GM10266 (cell line): ENCODE measurements around the gene ADTRP.

Source experiments
- DNase-seq: peaks from one replicate; pipeline ENCODE4 v3.0.0; 2012; ENCODE audit errors: extremely low spot score
- CTCF ChIP-seq: IDR thresholded peaks from 2 replicates; pipeline ENCODE4 v1.5.1; 2012; ENCODE audit warnings: mild to moderate bottlenecking, low read depth; ENCODE audit not compliant: control insufficient read depth, insufficient read depth; ENCODE audit errors: missing control alignments

Gene ADTRP

GRCh38 chr6:11755725-11756124 lies 22.9 kb downstream of the ADTRP start:
- no peak for TF ChIP-seq CTCF
- no peak for DNase-seq

GRCh38 chr6:11754625-11755271 lies 23.9 kb downstream of the ADTRP start:
- no peak for TF ChIP-seq CTCF
- DNase-seq: no peak

GRCh38 chr6:11753798-11754197 lies 24.8 kb downstream of the ADTRP start:
- TF ChIP-seq CTCF: no peak
- DNase-seq: no peak

GRCh38 chr6:11752360-11752759 lies 26.2 kb downstream of the ADTRP start:
- TF ChIP-seq CTCF: no peak
- no peak for DNase-seq

- DNase-seq: no peak
- no peak for TF ChIP-seq CTCF
Measured at GRCh38 chr6:11750682-11751081, 27.9 kb downstream of the ADTRP start.

GRCh38 chr6:11748591-11749210 lies 29.9 kb downstream of the ADTRP start:
- DNase-seq: no peak

More at GRCh38 chr6:11748591-11749210, 29.9 kb downstream of the ADTRP start:
- TF ChIP-seq CTCF: no peak
